ENCODE measurements around the gene DDT.
A peak's percentile ranks its signal among the peaks of the same experiment; 100 is the strongest.
"Not testable (repeated sequence)": the region's sequence is repeated elsewhere in the genome, so short reads cannot be mapped to it uniquely, and the experiment has no call there.

Gene DDT

GRCh38 chr22:24006207-24006913, 32.1 kb upstream of the DDT start:
- Histone ChIP-seq H3K9me3 (ENCODE audit: control insufficient read depth, insufficient read depth, low read length) (no peaks in the 10 kb centered on the region), H3K4me1 (ENCODE audit: control insufficient read depth, insufficient read depth, low read length) (peaks cover 3% of the 10 kb centered on the region; the same call in 1 of the 2 replicates), H3K27ac (ENCODE audit: low read depth, low read length) (no peak overlapping the region), H3K27me3 (ENCODE audit: control insufficient read depth, insufficient read depth, low read length) (no peaks in the 10 kb centered on the region), H3K9ac (ENCODE audit: low read depth, low read length) (no peak overlapping the region), H3K36me3 (ENCODE audit: control insufficient read depth, insufficient read depth, low read length) (no peaks in the 10 kb centered on the region), H3K4me3 (ENCODE audit: low read depth, low read length) (no peak overlapping the region)

- no peak within 1 kb of the TSS for H3K9ac ChIP-seq (ENCODE audit: low read depth, low read length)
Observed at GRCh38 chr22:24005201-24005600, 31.0 kb upstream of the DDT start, which contains the start of gene GSTT4. TSS of gene GSTT4 (minus strand) at chr22:24005453. CDS start at chr22:24005356, 97 bp downstream.

GRCh38 chr22:24003887-24004286, 29.6 kb upstream of the DDT start:
- H3K4me1 ChIP-seq (ENCODE audit: control insufficient read depth, insufficient read depth, low read length): peaks cover 6% of the 10 kb centered on the region; the same call in 1 of the 2 replicates
- no peaks in the 10 kb centered on the region for H3K36me3 ChIP-seq (ENCODE audit: control insufficient read depth, insufficient read depth, low read length)
- H3K9ac ChIP-seq (ENCODE audit: low read depth, low read length): no peak overlapping the region
- no peak overlapping the region for H3K4me3 ChIP-seq (ENCODE audit: low read depth, low read length)
- H3K27me3 ChIP-seq (ENCODE audit: control insufficient read depth, insufficient read depth, low read length): no peaks in the 10 kb centered on the region
- H3K9me3 ChIP-seq (ENCODE audit: control insufficient read depth, insufficient read depth, low read length): no peaks in the 10 kb centered on the region
- no peak overlapping the region for H3K27ac ChIP-seq (ENCODE audit: low read depth, low read length)

More at GRCh38 chr22:24005201-24005600, 31.0 kb upstream of the DDT start, which contains the start of gene GSTT4:
- no peaks in the 10 kb centered on the region for H3K36me3 ChIP-seq (ENCODE audit: control insufficient read depth, insufficient read depth, low read length)
- H3K27ac ChIP-seq (ENCODE audit: low read depth, low read length): no peak within 1 kb of the TSS
- H3K27me3 ChIP-seq (ENCODE audit: control insufficient read depth, insufficient read depth, low read length): no peaks in the 10 kb centered on the region
- no peaks in the 10 kb centered on the region for H3K9me3 ChIP-seq (ENCODE audit: control insufficient read depth, insufficient read depth, low read length)
- no peak within 1 kb of the TSS for H3K4me3 ChIP-seq (ENCODE audit: low read depth, low read length)
- peaks cover 6% of the 10 kb centered on the region; the same call in 1 of the 2 replicates for H3K4me1 ChIP-seq (ENCODE audit: control insufficient read depth, insufficient read depth, low read length)

GRCh38 chr22:24002851-24003250, 28.6 kb upstream of the DDT start:
- no peak overlapping the region for H3K9ac ChIP-seq (ENCODE audit: low read depth, low read length)
- no peaks in the 10 kb centered on the region for H3K36me3 ChIP-seq (ENCODE audit: control insufficient read depth, insufficient read depth, low read length)
- H3K9me3 ChIP-seq (ENCODE audit: control insufficient read depth, insufficient read depth, low read length): no peaks in the 10 kb centered on the region
- H3K4me1 ChIP-seq (ENCODE audit: control insufficient read depth, insufficient read depth, low read length): peaks cover 6% of the 10 kb centered on the region; the same call in 1 of the 2 replicates
- H3K27me3 ChIP-seq (ENCODE audit: control insufficient read depth, insufficient read depth, low read length): no peaks in the 10 kb centered on the region
- no peak overlapping the region for H3K4me3 ChIP-seq (ENCODE audit: low read depth, low read length)
- H3K27ac ChIP-seq (ENCODE audit: low read depth, low read length): no peak overlapping the region

GRCh38 chr22:24002272-24002671, 28.0 kb upstream of the DDT start:
- H3K27me3 ChIP-seq (ENCODE audit: control insufficient read depth, insufficient read depth, low read length): no peaks in the 10 kb centered on the region
- no peak overlapping the region for H3K4me3 ChIP-seq (ENCODE audit: low read depth, low read length)
- H3K4me1 ChIP-seq (ENCODE audit: control insufficient read depth, insufficient read depth, low read length): peaks cover 6% of the 10 kb centered on the region; the same call in 1 of the 2 replicates
- no peak overlapping the region for H3K27ac ChIP-seq (ENCODE audit: low read depth, low read length)
- no peaks in the 10 kb centered on the region for H3K9me3 ChIP-seq (ENCODE audit: control insufficient read depth, insufficient read depth, low read length)
- H3K9ac ChIP-seq (ENCODE audit: low read depth, low read length): no peak overlapping the region
- no peaks in the 10 kb centered on the region for H3K36me3 ChIP-seq (ENCODE audit: control insufficient read depth, insufficient read depth, low read length)

GRCh38 chr22:24001314-24001713, 27.1 kb upstream of the DDT start:
- Histone ChIP-seq H3K36me3 (ENCODE audit: control insufficient read depth, insufficient read depth, low read length) (no peaks in the 10 kb centered on the region), H3K27ac (ENCODE audit: low read depth, low read length) (peak overlapping the region; percentile 83), H3K9me3 (ENCODE audit: control insufficient read depth, insufficient read depth, low read length) (no peaks in the 10 kb centered on the region), H3K4me3 (ENCODE audit: low read depth, low read length) (no peak overlapping the region), H3K27me3 (ENCODE audit: control insufficient read depth, insufficient read depth, low read length) (no peaks in the 10 kb centered on the region), H3K4me1 (ENCODE audit: control insufficient read depth, insufficient read depth, low read length) (peaks cover 6% of the 10 kb centered on the region; the same call in 1 of the 2 replicates), H3K9ac (ENCODE audit: low read depth, low read length) (no peak overlapping the region)

- not testable (repeated sequence) for H3K27me3 ChIP-seq (ENCODE audit: control insufficient read depth, insufficient read depth, low read length); H3K36me3 ChIP-seq (ENCODE audit: control insufficient read depth, insufficient read depth, low read length); H3K4me1 ChIP-seq (ENCODE audit: control insufficient read depth, insufficient read depth, low read length); H3K4me3 ChIP-seq (ENCODE audit: low read depth, low read length); H3K27ac ChIP-seq (ENCODE audit: low read depth, low read length); H3K9ac ChIP-seq (ENCODE audit: low read depth, low read length); H3K9me3 ChIP-seq (ENCODE audit: control insufficient read depth, insufficient read depth, low read length)
Observed at GRCh38 chr22:23999779-24000178, 25.5 kb upstream of the DDT start.

GRCh38 chr22:23997092-23997491, 22.9 kb upstream of the DDT start:
- no peaks in the 10 kb centered on the region for H3K9me3 ChIP-seq (ENCODE audit: control insufficient read depth, insufficient read depth, low read length)
- H3K27me3 ChIP-seq (ENCODE audit: control insufficient read depth, insufficient read depth, low read length): no peaks in the 10 kb centered on the region
- H3K9ac ChIP-seq (ENCODE audit: low read depth, low read length): no peak overlapping the region
- peaks cover 6% of the 10 kb centered on the region; the same call in 1 of the 2 replicates for H3K4me1 ChIP-seq (ENCODE audit: control insufficient read depth, insufficient read depth, low read length)
- H3K4me3 ChIP-seq (ENCODE audit: low read depth, low read length): no peak overlapping the region
- H3K36me3 ChIP-seq (ENCODE audit: control insufficient read depth, insufficient read depth, low read length): no peaks in the 10 kb centered on the region
- H3K27ac ChIP-seq (ENCODE audit: low read depth, low read length): no peak overlapping the region

- not testable (repeated sequence) for H3K4me1 ChIP-seq (ENCODE audit: control insufficient read depth, insufficient read depth, low read length); H3K9ac ChIP-seq (ENCODE audit: low read depth, low read length); H3K27ac ChIP-seq (ENCODE audit: low read depth, low read length); H3K36me3 ChIP-seq (ENCODE audit: control insufficient read depth, insufficient read depth, low read length); H3K4me3 ChIP-seq (ENCODE audit: low read depth, low read length); H3K27me3 ChIP-seq (ENCODE audit: control insufficient read depth, insufficient read depth, low read length); H3K9me3 ChIP-seq (ENCODE audit: control insufficient read depth, insufficient read depth, low read length)
Observed at GRCh38 chr22:23993581-23994177, 19.4 kb upstream of the DDT start.

- H3K9me3 ChIP-seq (ENCODE audit: control insufficient read depth, insufficient read depth, low read length); H3K27me3 ChIP-seq (ENCODE audit: control insufficient read depth, insufficient read depth, low read length); H3K4me1 ChIP-seq (ENCODE audit: control insufficient read depth, insufficient read depth, low read length); H3K36me3 ChIP-seq (ENCODE audit: control insufficient read depth, insufficient read depth, low read length); H3K27ac ChIP-seq (ENCODE audit: low read depth, low read length); H3K4me3 ChIP-seq (ENCODE audit: low read depth, low read length); H3K9ac ChIP-seq (ENCODE audit: low read depth, low read length): not testable (repeated sequence)
Observed at GRCh38 chr22:23993080-23993479, 18.8 kb upstream of the DDT start.

- H3K36me3 ChIP-seq (ENCODE audit: control insufficient read depth, insufficient read depth, low read length); H3K27me3 ChIP-seq (ENCODE audit: control insufficient read depth, insufficient read depth, low read length); H3K9me3 ChIP-seq (ENCODE audit: control insufficient read depth, insufficient read depth, low read length); H3K9ac ChIP-seq (ENCODE audit: low read depth, low read length); H3K4me3 ChIP-seq (ENCODE audit: low read depth, low read length); H3K27ac ChIP-seq (ENCODE audit: low read depth, low read length); H3K4me1 ChIP-seq (ENCODE audit: control insufficient read depth, insufficient read depth, low read length): not testable (repeated sequence)
Observed at GRCh38 chr22:23989583-23990244, 15.5 kb upstream of the DDT start.

Data from HUES48 (cell line).